ENCODE measurements around the gene GRIN2A.

The GRIN2A gene

GRCh38 chr16:9816644-9817043 is 365.6 kb downstream of the GRIN2A start:
- H3K4me3 ChIP-seq (replicated peaks; ENCODE audit: insufficient read depth, low read length) = no peak overlapping the region
- no peak for TF ChIP-seq POLR2AphosphoS5 (IDR thresholded peaks at IDR 0.05; ENCODE audit: low read depth)
- TF ChIP-seq CTCF (IDR thresholded peaks at IDR 0.05; ENCODE audit: insufficient read depth, low read length) = no peak
- no peak for TF ChIP-seq GABPA (IDR thresholded peaks at IDR 0.05; ENCODE audit: low read depth)
- TF ChIP-seq, protein P1, sequence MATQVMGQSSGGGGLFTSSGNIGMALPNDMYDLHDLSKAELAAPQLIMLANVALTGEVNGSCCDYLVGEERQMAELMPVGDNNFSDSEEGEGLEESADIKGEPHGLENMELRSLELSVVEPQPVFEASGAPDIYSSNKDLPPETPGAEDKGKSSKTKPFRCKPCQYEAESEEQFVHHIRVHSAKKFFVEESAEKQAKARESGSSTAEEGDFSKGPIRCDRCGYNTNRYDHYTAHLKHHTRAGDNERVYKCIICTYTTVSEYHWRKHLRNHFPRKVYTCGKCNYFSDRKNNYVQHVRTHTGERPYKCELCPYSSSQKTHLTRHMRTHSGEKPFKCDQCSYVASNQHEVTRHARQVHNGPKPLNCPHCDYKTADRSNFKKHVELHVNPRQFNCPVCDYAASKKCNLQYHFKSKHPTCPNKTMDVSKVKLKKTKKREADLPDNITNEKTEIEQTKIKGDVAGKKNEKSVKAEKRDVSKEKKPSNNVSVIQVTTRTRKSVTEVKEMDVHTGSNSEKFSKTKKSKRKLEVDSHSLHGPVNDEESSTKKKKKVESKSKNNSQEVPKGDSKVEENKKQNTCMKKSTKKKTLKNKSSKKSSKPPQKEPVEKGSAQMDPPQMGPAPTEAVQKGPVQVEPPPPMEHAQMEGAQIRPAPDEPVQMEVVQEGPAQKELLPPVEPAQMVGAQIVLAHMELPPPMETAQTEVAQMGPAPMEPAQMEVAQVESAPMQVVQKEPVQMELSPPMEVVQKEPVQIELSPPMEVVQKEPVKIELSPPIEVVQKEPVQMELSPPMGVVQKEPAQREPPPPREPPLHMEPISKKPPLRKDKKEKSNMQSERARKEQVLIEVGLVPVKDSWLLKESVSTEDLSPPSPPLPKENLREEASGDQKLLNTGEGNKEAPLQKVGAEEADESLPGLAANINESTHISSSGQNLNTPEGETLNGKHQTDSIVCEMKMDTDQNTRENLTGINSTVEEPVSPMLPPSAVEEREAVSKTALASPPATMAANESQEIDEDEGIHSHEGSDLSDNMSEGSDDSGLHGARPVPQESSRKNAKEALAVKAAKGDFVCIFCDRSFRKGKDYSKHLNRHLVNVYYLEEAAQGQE (IDR thresholded peaks at IDR 0.05; ENCODE audit: insufficient replicate concordance, low read depth) = no peak
- no peak for TF ChIP-seq SPI1 (IDR thresholded peaks at IDR 0.05; ENCODE audit: borderline replicate concordance, low read depth)
- H3K27me3 ChIP-seq (ENCODE audit: insufficient read depth, poor library complexity, severe bottlenecking) = no peaks in the 10 kb centered on the region
- no peak for DNase-seq (ENCODE audit: low read depth in 1 of 2, low spot score in 1 of 2)
- no peak overlapping the region for H3K27ac ChIP-seq (replicated peaks)

- Histone ChIP-seq H3K4me3 (replicated peaks; ENCODE audit: insufficient read depth, low read length) (no peak overlapping the region), H3K27me3 (ENCODE audit: insufficient read depth, poor library complexity, severe bottlenecking) (no peaks in the 10 kb centered on the region), H3K27ac (replicated peaks) (no peak overlapping the region)
- no peak for DNase-seq (ENCODE audit: low read depth in 1 of 2, low spot score in 1 of 2)
- TF ChIP-seq, protein P1 (IDR thresholded peaks at IDR 0.05; ENCODE audit: insufficient replicate concordance, low read depth) = no peak
- TF ChIP-seq GABPA (IDR thresholded peaks at IDR 0.05; ENCODE audit: low read depth) = no peak
- TF ChIP-seq POLR2AphosphoS5 (IDR thresholded peaks at IDR 0.05; ENCODE audit: low read depth) = no peak
These were observed 368.6 kb downstream of the GRIN2A start for GRCh38 chr16:9813665-9814064.

DNA sequence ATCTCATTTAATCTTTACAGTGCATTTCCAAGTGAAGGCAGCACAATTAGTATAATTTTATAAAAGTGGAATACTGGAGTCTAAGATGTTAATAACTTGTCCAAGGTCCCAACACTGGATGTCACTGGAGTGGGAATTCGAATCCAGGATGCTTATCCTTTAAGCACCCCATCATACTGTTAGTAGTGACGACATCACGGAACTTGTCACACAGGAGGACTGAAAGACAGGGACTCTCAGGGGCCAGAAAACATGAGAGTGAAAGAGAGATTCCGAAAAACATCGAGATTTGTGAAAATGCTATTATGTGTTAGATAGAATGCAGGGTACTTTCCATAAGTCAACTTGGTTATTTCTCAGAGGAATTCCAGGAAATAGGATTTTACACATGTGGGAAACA is 374.0 kb downstream of the GRIN2A start:
- no peak overlapping the region for H3K27ac ChIP-seq (replicated peaks)

More for the DNA sequence above, 374.0 kb downstream of the GRIN2A start:
- TF ChIP-seq POLR2AphosphoS5 (IDR thresholded peaks at IDR 0.05; ENCODE audit: low read depth) (no peak), SPI1 (IDR thresholded peaks at IDR 0.05; ENCODE audit: borderline replicate concordance, low read depth) (no peak), CTCF (IDR thresholded peaks at IDR 0.05; ENCODE audit: insufficient read depth, low read length) (no peak), GABPA (IDR thresholded peaks at IDR 0.05; ENCODE audit: low read depth) (no peak)
- TF ChIP-seq, protein P1 (IDR thresholded peaks at IDR 0.05; ENCODE audit: insufficient replicate concordance, low read depth) = no peak
- no peak overlapping the region for H3K4me3 ChIP-seq (replicated peaks; ENCODE audit: insufficient read depth, low read length)
- DNase-seq (ENCODE audit: low read depth in 1 of 2, low spot score in 1 of 2) = no peak
- no peaks in the 10 kb centered on the region for H3K27me3 ChIP-seq (ENCODE audit: insufficient read depth, poor library complexity, severe bottlenecking)

Data from HL-60 (cell line).